ENCODE measurements around the gene ANKRD42.
A peak's percentile ranks its signal among the peaks of the same experiment; 100 is the strongest.

The ANKRD42 gene

DNA sequence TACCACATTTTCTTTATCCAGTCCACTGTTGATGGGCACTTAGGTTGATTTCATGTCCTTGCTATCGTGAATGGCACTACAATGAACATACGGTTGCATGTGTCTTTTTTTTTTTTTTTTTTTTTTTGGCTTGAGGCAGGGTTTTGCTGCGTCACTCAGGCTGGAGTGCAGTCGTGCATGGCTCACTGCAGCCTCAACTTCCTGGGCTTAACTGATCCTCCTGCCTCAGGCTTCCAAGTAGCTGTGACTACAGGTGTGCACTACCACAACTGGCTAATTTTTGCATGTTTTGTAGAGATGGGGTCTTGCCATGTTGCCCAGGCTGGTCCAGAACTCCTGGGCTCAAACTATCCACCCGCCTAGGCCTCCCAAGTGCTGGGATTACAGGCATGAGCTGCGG, 94.1 kb downstream of the ANKRD42 start:
- no peak for DNase-seq (ENCODE audit: low spot score)

DNA sequence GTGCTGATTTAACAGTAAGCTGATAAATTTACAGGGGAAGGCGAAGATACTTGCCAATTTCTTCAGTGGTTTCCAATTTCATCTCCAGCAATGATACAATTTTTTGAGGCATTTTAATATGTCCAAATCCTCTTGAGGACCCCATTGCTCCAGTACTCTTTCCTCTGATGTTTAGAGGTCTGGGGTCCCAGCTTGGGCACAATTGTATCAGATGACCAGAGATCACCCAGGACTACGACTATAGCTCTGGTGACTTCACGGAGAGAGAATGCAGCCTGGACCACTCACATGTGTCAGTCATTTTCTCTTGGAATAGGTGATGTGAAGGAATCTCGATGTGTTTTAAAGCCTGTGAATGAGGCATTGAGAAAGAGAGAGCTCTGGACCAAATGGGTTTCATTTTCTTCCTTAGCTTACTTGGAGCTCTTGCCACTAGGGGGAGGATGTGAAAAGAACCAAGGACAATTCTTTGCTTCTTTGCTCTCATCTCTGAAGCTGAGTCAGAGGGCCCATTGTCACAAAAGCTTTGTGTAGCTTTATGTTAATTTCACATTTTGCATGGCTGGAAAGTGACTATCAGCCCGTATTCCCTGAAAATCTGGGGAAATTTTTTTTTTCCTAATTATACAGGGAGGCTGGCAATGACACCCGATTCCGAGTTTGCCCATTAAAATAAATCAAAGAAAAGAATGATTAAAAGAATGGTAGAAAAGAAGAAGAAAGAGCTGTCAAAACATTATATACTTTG, 99.4 kb downstream of the ANKRD42 start:
- peak; percentile 44 for DNase-seq (ENCODE audit: low spot score)

DNA sequence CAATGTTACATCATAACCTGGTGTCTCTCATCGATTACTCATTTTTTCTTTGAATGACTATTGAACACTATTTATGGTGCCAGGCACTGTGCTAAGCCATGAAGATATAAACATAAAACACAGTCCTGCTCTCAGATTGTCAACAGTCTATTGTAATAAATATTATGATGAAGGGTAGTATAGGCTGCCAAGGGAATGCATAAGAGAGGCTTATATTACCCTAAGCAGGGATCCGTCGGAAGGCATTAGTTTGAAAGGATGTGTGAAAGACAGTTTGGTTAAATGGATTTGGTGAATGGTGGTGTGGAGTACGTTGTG, 99.9 kb downstream of the ANKRD42 start:
- DNase-seq (ENCODE audit: low spot score): no peak

DNA sequence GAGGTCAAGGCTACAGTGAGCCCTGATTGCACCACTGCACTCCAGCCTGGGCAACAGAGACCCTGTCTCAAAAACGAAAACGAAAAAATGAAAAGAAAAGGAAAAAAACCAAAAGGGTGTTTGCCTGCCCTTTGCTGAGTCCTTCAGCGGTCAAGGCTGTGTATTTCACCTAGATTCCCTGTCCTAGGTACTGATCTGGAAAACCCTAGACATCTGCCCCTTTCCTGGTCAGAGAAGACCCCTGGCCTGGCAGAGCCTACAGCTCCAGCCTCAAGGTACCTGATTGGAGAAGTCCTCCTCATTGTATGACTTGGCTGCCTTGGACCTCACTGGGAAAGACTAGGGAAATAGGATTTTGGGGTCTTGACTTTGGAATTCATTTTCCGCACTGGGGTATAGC, 100.7 kb downstream of the ANKRD42 start:
- DNase-seq (ENCODE audit: low spot score): no peak

Data from CD4-positive, alpha-beta T cell treated with Interleukin-2 at 100 ng/mL for 4 hours (primary cell).